ENCODE measurements around the gene ATP5ME.
"Not testable (repeated sequence)": the region's sequence is repeated elsewhere in the genome, so short reads cannot be mapped to it uniquely, and the experiment has no call there.

ATP5ME gene

DNA sequence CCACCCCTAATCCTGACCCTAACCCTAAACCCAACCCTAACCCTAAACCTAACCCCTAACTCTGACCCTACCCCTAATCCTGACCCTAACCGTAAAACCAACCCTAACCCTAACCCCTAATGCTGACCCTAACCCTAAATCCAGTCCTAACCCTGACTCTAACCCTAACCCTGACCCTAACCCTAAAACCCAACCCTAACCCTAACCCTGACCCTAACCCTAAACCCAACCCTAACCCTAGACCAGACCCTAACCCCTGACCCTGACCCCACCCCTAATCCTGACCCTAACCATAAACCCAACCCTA lies 30.8 kb upstream of the ATP5ME start:
- no peak for DNase-seq (ENCODE audit: low read depth)

DNA sequence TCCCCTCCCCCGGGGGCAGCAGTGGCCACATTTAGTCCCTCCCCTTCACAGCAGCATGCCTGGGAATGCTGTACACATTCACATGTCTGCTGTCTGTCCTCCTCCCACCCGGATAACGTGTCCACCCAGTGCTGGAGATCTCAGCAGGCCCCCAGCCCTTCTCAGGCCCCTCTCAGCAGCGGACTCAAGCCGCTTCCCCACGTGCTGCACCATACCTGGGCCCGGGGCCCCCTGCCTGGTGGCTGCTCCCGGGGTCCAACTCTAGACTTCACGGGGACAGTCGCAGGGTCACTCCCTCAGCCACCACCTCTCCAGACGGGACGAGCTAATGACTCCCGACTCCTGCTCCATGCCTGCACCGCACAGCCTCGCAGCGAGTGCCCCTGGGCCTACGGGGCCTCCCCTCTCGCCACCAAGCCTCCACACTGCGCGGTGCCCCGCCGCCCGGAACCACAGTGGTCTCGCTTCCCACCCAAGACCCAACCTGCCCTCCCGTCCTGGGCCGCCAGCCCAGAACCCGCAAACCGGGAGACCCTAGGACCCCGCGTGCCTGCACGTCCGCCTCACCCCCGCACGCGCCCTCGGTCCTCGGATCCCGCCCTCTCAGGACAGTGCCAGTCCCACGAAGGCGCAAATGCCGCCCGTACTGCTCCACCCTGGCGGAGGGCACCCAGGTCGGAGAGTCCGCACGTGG lies 30.3 kb upstream of the ATP5ME start:
- no peak for DNase-seq (ENCODE audit: low read depth)

DNA sequence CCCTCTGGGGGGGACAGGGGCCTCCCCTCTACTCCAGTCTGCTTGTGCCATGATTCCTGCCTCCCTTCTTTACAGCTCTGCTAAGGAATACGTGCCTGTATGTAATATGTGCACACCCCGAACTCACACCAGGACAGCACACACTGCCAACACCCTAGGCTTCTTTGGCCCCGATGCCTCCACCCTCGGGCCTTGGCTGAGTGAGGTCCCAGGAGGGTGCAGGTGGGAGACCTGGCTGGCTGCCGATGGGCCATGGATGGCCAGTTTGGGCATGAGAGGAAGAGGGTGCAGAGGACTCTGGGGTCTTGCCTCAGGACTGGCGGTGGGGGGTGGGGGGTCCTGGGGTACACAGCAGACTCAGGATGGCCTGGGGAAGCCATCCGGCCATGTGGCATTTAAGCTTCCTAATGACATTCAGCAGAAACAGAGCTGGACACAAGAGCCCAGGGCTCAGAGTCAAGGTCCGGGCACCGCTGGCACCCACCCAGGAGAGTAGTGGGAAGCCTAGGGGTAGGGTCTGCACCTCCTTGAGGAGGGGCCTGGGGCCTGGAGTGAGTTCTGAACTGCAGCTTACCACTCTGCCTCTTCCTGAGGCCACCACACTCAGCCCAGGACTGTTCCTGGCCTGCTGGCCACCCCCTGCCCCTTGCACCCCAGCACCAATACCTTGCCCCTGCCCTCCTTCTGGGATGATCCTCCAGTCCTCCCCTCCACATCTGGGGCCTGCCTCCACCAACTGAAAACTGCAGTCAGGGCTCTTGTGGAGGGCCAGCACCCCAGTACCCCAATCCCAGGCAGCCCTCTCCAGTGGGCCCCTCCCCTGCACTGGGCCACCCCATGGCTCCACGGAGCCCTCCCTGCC lies 29.5 kb upstream of the ATP5ME start:
- DNase-seq (ENCODE audit: low read depth): no peak

GRCh38 chr4:702618-703048 lies 28.6 kb upstream of the ATP5ME start:
- DNase-seq (ENCODE audit: low read depth): no peak

- DNase-seq (ENCODE audit: low read depth): no peak
Measured at GRCh38 chr4:700587-701264, 26.6 kb upstream of the ATP5ME start.

DNA sequence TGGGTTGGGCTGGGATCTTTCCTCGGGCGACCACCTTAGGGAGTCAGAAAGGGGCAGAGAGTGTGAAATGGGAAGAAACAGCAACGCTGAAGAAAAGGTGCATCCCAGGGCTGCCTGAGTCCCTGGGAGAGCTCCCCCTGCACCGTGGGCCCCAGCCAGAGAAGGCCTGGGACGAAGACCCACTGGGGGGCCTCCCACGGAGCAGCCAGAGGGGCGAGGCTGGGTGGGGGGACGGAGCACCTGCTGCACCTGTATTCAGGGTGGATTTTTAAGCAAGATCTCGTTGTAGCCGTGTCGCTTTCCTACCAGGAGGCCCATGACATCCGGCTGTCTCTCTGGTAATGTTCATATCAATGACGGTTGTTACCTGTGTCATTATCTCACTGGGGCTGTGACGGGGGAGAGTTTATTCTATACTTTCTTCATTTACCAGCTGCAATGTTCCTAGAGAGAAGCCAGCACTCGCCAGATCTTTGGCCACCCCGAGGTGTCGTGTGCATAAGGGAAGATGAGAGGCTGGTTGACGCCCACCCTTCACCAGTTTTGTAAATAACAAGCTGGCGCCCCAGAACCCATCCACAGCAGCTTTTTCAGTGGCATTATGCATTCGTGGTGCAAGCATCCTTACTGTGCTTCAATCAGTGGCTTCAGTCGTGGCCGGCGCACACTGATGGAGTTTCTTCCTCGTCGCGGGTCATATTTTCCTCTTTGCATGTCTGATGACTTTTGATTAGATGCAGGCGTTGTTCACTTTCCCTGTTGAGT lies 25.9 kb upstream of the ATP5ME start:
- no peak for DNase-seq (ENCODE audit: low read depth)

GRCh38 chr4:694341-694940 lies 20.4 kb upstream of the ATP5ME start:
- not testable (repeated sequence) for DNase-seq (ENCODE audit: low read depth)

DNA sequence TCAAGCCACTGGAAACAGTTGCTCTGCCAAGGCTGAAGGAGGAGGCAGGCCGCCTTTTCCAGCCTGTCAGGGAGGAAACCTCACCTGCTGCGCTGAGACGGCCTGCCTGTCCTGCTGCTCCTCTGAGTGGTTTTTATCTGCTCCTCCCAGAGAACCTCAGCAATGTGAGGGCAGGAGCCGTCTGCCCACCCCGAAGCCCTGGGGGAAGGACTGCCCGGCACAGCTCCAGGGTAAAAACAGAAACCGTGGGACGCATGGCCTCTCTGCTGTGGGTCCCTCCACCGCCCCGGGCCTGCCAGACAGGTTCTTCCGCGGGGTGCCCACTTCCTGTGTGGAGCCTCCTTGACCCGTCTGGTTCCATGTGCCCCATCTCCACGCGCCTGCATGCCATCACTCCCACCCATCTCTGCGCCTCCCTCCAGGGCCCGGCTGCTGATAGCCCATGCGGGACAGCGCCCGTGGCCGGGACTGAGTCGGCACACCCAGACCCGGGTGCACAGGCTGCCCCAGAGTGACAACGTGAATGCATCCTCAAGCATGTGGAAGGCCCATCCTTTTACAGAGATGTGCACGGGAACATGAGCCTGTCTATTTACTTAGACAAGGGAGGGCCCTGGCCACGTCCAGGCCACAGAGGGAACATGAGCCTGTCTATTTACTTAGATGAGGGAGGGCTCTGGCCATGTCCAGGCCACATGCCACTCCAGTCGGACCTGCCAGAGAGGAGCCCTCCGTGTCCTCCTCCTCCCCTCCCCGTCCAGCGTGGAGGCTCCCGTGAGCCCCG lies 18.9 kb upstream of the ATP5ME start:
- DNase-seq (ENCODE audit: low read depth): no peak

GRCh38 chr4:689723-690122 lies 15.6 kb upstream of the ATP5ME start:
- no peak for DNase-seq (ENCODE audit: low read depth)

GRCh38 chr4:688854-689681 lies 15.0 kb upstream of the ATP5ME start, which contains the start of gene SLC49A3:
Gene SLC49A3, minus strand, starts transcription at chr4:689151. Its CDS starts 24 bp downstream, at chr4:689127.
- DNase-seq (ENCODE audit: low read depth): no peak

DNA sequence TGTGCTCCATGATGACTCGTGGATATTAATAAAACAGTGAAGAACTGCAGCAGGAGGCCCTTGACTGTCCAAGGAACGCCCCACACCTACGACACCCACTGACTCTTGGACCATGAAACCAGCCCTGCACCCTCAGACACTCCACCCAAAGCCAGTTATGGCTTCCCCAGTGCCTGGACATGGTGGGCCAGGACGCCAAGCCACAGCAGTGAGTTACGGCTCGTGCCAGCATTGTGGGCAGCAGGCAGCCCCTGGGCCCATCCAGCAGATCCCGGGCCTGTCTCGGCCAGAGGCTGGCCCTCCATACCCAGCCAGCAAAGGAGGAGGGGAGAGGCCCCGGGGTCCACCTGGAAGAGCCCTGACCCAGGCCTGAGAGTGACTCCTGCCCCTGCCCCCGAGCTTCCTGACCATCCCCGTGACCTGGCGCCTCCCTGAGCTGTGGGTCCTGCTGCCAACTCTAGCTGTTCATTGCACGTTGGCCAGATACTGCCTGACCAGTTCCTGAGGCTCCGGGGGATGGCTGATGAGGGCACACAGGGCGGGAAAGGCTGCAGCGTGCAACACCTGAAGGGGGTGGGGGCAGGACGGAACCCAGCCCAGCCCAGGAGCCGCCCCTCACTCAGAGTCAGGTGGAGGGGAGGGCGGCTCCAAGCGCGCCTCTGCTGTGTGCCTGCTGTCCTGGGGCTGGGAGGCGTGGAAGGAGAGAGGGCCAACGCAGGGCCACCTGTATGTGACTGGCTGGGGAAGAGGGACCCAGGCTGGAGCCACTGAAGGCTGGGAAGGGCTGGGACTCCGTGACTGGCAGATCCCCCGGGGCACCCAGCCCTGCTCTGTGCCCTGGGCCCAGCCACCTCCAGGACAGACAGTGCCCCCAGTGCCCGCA lies 14.1 kb upstream of the ATP5ME start:
- DNase-seq (ENCODE audit: low read depth): no peak

DNA sequence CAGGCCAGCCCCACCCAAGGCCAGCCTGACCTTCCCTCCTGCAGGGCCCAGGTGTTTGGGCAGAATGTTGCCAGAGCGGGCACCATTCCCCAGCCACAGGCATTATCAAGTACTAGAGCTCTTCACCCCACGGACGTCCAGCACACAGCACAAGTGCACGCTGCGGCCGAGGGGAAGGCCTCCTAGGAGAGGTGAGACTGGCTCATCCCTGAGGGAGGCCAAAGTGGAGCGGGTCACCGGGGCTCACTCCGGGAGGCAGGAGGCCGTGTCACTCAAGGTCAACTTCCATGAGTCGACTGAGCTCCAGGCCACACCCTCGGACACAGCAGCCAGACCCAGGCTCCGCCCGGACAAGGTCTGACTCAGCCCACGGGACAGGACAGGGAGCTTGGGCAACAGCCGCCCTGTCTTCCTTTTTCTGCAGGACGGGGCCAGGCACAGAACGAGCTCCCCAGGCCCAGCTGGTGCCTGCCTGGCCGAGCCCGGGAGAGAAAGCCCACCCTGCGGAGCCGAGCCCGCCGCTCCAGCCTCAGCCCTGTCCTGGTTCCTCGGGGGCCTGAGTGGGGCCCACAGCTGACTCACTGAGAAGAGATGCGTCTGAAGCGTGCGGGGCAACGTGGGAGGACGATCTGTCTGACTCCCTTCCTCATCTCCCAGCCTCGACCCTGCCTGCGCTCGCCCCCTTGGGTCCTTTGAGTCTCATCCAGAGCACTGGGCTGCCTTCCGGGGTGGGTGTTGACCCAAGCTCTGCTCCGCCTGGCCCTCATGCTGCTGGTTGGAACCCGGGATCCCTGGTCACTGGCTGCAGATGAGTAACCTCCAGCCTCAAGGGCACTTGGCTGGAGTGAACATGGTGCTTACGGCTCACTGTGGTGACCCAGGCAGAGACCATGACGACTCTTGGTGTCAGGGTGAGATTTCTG lies 13.2 kb upstream of the ATP5ME start:
- peak; percentile 60 for DNase-seq (ENCODE audit: low read depth)

DNA sequence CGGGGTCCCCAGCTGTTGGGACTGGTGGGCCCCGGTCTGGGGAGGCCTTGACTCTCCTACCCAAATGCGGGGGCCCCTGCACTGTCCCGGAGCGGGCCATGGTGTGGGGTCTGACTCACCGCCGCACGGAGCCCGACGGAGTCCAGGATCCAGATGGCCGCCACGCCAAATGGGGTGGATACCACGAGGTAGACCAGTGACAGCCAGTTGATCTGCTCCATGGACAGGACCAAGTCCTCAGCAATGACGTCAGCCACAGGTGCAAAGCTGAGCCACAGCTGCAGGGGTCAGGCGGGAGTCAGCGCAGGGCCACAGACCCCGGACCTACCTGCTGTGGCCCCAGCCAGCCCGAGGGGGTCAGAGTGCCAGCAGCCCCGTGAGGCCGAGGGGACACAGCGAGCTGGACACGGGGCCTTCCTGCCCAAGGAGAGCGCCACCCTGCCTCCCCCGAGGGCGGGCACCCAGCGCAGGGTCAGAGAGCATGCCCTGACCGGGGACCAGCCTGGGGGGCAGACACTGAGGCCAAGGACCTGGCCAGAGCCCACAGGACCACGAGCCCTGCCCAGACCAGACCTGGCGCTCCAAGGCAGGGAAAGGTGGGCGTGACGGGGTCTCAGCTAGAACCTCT lies 12.5 kb upstream of the ATP5ME start:
- DNase-seq (ENCODE audit: low read depth): no peak

DNA sequence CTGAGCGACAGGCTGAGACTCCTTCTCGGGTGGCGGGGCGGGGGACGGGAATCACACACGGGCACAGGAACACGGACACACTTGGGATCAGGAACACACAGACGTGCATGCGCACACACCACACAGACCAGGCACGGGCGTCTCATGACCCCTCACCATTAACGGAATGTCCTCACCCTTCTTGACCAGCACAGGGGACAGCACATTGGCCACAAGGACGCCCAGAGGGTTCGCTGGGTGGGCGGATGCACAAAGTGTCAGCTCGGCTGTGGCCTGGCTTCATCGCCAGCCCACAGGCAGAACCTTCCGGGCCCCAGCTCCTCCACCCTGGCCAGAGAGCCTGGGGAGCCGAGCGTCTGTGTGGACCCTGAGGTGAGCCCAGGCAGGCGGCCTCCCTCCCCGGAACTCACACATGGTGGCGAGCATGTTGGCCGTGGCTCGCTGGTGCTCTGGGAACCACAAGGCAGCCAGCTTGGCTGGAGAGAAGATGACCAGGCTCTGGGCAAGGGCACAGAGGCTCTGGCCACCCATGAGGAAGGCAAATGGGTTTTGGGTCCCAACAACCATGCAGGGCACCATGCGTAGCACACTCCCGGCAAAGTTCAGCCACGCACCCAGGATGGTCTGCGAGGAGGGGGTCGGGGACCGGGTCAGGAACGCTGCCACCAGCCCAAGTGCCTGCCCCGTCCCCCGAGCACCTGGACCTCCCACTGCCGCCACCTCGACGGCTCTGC lies 11.8 kb upstream of the ATP5ME start:
- DNase-seq (ENCODE audit: low read depth): no peak

DNA sequence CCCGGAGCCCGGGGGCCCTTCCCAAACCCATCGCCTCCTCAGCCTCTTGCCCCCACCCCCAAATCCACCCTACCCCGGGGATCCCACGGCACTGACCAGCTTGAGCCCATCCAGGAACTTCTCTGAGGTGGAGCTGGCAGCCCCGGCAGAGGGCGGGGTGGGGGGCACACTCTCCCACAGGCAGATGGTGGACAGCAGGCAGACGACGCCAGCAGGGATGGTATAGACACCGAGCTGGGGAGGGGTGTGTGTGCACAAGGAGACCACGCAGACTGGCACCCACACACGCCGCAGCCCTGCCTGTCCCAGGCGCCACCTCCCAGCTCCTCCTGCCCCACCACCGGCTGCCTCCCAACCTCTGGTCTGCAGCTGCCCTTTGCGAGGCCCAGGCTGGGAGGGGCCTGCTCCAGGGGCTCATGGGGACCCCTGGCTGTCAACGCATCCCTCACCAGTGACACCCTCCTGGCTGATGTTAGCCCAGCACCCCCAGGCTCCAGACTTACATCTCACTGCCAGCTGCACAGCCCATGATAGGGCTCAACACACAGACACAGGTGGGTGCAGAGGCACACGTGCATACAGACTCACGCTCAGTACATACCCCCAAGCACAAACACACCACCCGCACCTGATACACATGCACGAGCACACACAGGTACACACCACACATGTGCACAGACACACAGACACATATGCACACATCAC lies 10.7 kb upstream of the ATP5ME start:
- DNase-seq (ENCODE audit: low read depth): no peak

DNA sequence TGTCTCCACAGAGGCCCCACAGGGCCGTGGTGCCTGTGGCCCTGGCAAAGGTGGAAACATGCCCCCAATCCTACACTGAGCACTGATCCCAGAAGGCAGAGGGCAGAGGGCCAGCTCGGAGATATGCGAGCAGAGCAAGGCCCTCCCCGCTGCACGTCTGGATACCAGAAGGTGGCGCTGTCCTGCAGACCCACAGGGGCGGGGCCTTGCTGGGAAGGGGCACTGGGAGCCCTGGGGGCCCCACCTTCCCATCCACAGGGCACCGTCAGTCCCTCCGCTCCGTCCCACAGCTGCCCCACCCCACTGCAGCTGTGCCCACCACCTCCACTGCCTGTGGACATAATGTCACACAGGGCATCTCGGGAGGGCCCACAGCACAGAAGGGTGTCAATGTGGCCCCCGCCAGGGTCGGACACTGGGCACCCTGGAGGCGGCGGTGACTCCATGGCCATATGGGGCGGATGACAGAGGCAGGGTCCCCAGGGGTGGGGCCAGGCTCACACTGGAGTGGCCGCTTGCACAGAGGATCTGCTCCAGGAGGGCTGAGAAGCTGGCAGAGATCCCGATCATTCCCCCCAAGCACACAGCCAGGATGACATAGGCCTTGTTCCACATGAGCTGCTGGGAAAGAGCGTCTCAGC lies 10.0 kb upstream of the ATP5ME start:
- DNase-seq (ENCODE audit: low read depth): peak; percentile 11
